ENCODE data around the gene OSBPL5.

GRCh38 chr11:3044004-3044403 is 121.1 kb downstream of the OSBPL5 start:
- TF ChIP-seq, protein P1, sequence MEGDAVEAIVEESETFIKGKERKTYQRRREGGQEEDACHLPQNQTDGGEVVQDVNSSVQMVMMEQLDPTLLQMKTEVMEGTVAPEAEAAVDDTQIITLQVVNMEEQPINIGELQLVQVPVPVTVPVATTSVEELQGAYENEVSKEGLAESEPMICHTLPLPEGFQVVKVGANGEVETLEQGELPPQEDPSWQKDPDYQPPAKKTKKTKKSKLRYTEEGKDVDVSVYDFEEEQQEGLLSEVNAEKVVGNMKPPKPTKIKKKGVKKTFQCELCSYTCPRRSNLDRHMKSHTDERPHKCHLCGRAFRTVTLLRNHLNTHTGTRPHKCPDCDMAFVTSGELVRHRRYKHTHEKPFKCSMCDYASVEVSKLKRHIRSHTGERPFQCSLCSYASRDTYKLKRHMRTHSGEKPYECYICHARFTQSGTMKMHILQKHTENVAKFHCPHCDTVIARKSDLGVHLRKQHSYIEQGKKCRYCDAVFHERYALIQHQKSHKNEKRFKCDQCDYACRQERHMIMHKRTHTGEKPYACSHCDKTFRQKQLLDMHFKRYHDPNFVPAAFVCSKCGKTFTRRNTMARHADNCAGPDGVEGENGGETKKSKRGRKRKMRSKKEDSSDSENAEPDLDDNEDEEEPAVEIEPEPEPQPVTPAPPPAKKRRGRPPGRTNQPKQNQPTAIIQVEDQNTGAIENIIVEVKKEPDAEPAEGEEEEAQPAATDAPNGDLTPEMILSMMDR (conservative IDR thresholded peaks at IDR 0.05; ENCODE audit: low read depth, low read length): no peak
- no peak for TF ChIP-seq EZH2 (IDR thresholded peaks at IDR 0.05; ENCODE audit: borderline replicate concordance, low read depth, low read length, poor library complexity, severe bottlenecking)
